NCI-H1092 treated with DMSO at 0.1 percent for 48 hours (cell line): ENCODE measurements around the gene LMO1.

Source experiments
- DNase-seq: peaks from one replicate; lab custom pipeline; 2025; lab: John Stamatoyannopoulos, UW

Gene LMO1

GRCh38 chr11:8263769-8264410 lies at the start of gene LMO1:
Gene LMO1 (minus strand): TSS chr11:8263878. CDS start chr11:8263362, 516 bp downstream.
- peak; percentile 87 for DNase-seq

GRCh38 chr11:8312986-8313385 lies 49.3 kb upstream of the LMO1 start:
- DNase-seq = no peak

GRCh38 chr11:8311366-8311765 lies 47.7 kb upstream of the LMO1 start:
- DNase-seq = no peak

- DNase-seq = no peak
Observed at GRCh38 chr11:8310743-8311298, 47.1 kb upstream of the LMO1 start.

GRCh38 chr11:8309862-8310261 lies 46.2 kb upstream of the LMO1 start:
- DNase-seq = peak; percentile 20

GRCh38 chr11:8309311-8309710 lies 45.6 kb upstream of the LMO1 start:
- no peak for DNase-seq

GRCh38 chr11:8307601-8308000 lies 43.9 kb upstream of the LMO1 start:
- no peak for DNase-seq

- DNase-seq = no peak
Observed at GRCh38 chr11:8301622-8302021, 37.9 kb upstream of the LMO1 start.

- no peak for DNase-seq
Observed at GRCh38 chr11:8298801-8299786, 35.4 kb upstream of the LMO1 start.

GRCh38 chr11:8297781-8298440 lies 34.2 kb upstream of the LMO1 start:
- DNase-seq = no peak

- no peak for DNase-seq
Observed at GRCh38 chr11:8296872-8297271, 33.2 kb upstream of the LMO1 start.

- DNase-seq = no peak
Observed at GRCh38 chr11:8296038-8296649, 32.5 kb upstream of the LMO1 start.

- no peak for DNase-seq
Observed at GRCh38 chr11:8294251-8294935, 30.7 kb upstream of the LMO1 start.

GRCh38 chr11:8293171-8293570 lies 29.5 kb upstream of the LMO1 start:
- DNase-seq = no peak

GRCh38 chr11:8292351-8292750 lies 28.7 kb upstream of the LMO1 start:
- no peak for DNase-seq

GRCh38 chr11:8291421-8292350 lies 28.0 kb upstream of the LMO1 start:
- DNase-seq = no peak

- peak; percentile 76 for DNase-seq
Observed at GRCh38 chr11:8290081-8290810, 26.6 kb upstream of the LMO1 start.

GRCh38 chr11:8289492-8289918 lies 25.8 kb upstream of the LMO1 start:
- DNase-seq = peak; percentile 35

- DNase-seq = no peak
Observed at GRCh38 chr11:8288824-8289491, 25.3 kb upstream of the LMO1 start.
